SU-DHL-6 (cell line): Measurements from ENCODE around the gene AMELX.

Source experiments
- H2AFZ ChIP-seq: fragments of 200-600 bp; sonication (generic); 2 replicates; pipeline ENCODE4 v1.6.1; 2014; ENCODE audit warnings: low read depth, mild to moderate bottlenecking, moderate library complexity, mixed read lengths, antibody characterized with exemption, low read length; ENCODE audit not compliant: severe bottlenecking
- H3F3A ChIP-seq: fragments of 200-600 bp; shearing (Covaris generic); 2 replicates; pipeline ENCODE4 v1.6.0; 2016; ENCODE audit warnings: antibody characterized with exemption, mild to moderate bottlenecking; ENCODE audit not compliant: insufficient read depth
- H3K27ac ChIP-seq: fragments of 200-600 bp; sonication (generic); 2 replicates; pipeline ENCODE4 v1.5.1; 2016; ENCODE audit warnings: low read depth, mild to moderate bottlenecking, low read length, moderate library complexity, mixed read lengths
- H3K27me3 ChIP-seq: fragments of 200-600 bp; sonication (generic), shearing (Covaris generic); 2 replicates; pipeline ENCODE4 v1.6.0; 2014; ENCODE audit warnings: mild to moderate bottlenecking, low read length
- H3K36me3 ChIP-seq: fragments of 200-600 bp; sonication (generic); 2 replicates; pipeline ENCODE4 v1.6.1; 2014; ENCODE audit warnings: mild to moderate bottlenecking, low read length, mixed read lengths
- H3K4me2 ChIP-seq: fragments of 300-600, 200-600 bp; shearing (Covaris generic), sonication (generic); 2 replicates; pipeline ENCODE4 v1.6.0; 2014; ENCODE audit warnings: low read length, low read depth, mild to moderate bottlenecking; ENCODE audit not compliant: poor library complexity, severe bottlenecking
- H3K4me3 ChIP-seq: fragments of 200-600 bp; sonication (generic); 2 replicates; pipeline ENCODE4 v1.5.1; 2014; ENCODE audit warnings: antibody characterized with exemption, low read length, mild to moderate bottlenecking, mixed read lengths; ENCODE audit not compliant: insufficient read depth, poor library complexity, severe bottlenecking
- H3K79me2 ChIP-seq: fragments of 200-600 bp; sonication (generic); 2 replicates; pipeline ENCODE4 v1.6.1; 2014; ENCODE audit warnings: mild to moderate bottlenecking, low read length, moderate library complexity; ENCODE audit not compliant: insufficient read depth
- H3K9ac ChIP-seq: fragments of 200-600 bp; sonication (generic); 2 replicates; pipeline ENCODE4 v1.7.0; 2014; ENCODE audit warnings: mild to moderate bottlenecking, low read length
- H3K9me2 ChIP-seq: fragments of 200-600 bp; sonication (generic); replicated peaks from 2 replicates; pipeline ENCODE4 v1.6.1; 2014; ENCODE audit warnings: low read length; ENCODE audit not compliant: insufficient read depth
- H3K9me3 ChIP-seq: fragments of 200-600 bp; sonication (generic); 2 replicates; pipeline ENCODE4 v1.6.1; 2014; ENCODE audit warnings: low read length, mixed read lengths; ENCODE audit not compliant: insufficient read depth
- H4K20me1 ChIP-seq: fragments of 200-600 bp; sonication (generic); 2 replicates; pipeline ENCODE4 v1.6.1; 2014; ENCODE audit warnings: low read depth, mild to moderate bottlenecking, antibody characterized with exemption, low read length, moderate library complexity, mixed read lengths
- CTCF ChIP-seq: fragments of 200-600 bp; sonication (generic); IDR thresholded peaks from one replicate; pipeline ENCODE4 v1.5.1; 2017; ENCODE audit warnings: antibody characterized with exemption, mild to moderate bottlenecking, low read length, moderate library complexity; ENCODE audit not compliant: insufficient read depth, poor library complexity, severe bottlenecking
- EZH2phosphoT487 ChIP-seq: fragments of 200-600 bp; sonication (generic), shearing (Covaris generic); conservative IDR thresholded peaks from 2 replicates; pipeline ENCODE4 v1.6.1; 2018; ENCODE audit warnings: mild to moderate bottlenecking, antibody characterized with exemption, low read length, moderate library complexity, mixed read lengths

Gene AMELX

GRCh38 chrX:11336201-11336600, 43.0 kb downstream of the AMELX start:
- Histone ChIP-seq H2AFZ (no peak overlapping the region), H3K27ac (no peak overlapping the region), H3K9me2 (no peaks in the 10 kb centered on the region), H3K36me3 (no peaks in the 10 kb centered on the region), H4K20me1 (no peaks in the 10 kb centered on the region), H3K79me2 (no peaks in the 10 kb centered on the region), H3K4me2 (no peak overlapping the region), H3K9me3 (no peaks in the 10 kb centered on the region), H3F3A (no peaks in the 10 kb centered on the region), H3K9ac (no peak overlapping the region), H3K4me3 (no peak overlapping the region), H3K27me3 (no peaks in the 10 kb centered on the region)
- TF ChIP-seq CTCF (no peak), EZH2phosphoT487 (no peak)

- Histone ChIP-seq H3K27ac (no peak overlapping the region), H3K9ac (no peak overlapping the region), H3K27me3 (no peaks in the 10 kb centered on the region), H4K20me1 (no peaks in the 10 kb centered on the region), H3F3A (no peaks in the 10 kb centered on the region), H2AFZ (no peak overlapping the region), H3K4me2 (no peak overlapping the region), H3K36me3 (no peaks in the 10 kb centered on the region), H3K4me3 (no peak overlapping the region), H3K79me2 (no peaks in the 10 kb centered on the region), H3K9me3 (no peaks in the 10 kb centered on the region), H3K9me2 (no peaks in the 10 kb centered on the region)
- TF ChIP-seq CTCF = no peak
- TF ChIP-seq EZH2phosphoT487 = no peak
These were observed 44.2 kb downstream of the AMELX start for GRCh38 chrX:11337292-11338009.

GRCh38 chrX:11341274-11342201, 48.3 kb downstream of the AMELX start:
- Histone ChIP-seq H4K20me1 (no peaks in the 10 kb centered on the region), H3K9me2 (no peaks in the 10 kb centered on the region), H3K9me3 (no peaks in the 10 kb centered on the region), H3K4me2 (peak overlapping the region; percentile 39), H3K4me3 (no peak overlapping the region), H3K79me2 (no peaks in the 10 kb centered on the region), H2AFZ (peak overlapping the region; percentile 59), H3K27me3 (no peaks in the 10 kb centered on the region), H3K27ac (peak overlapping the region; percentile 45; the same call in 1 of the 2 replicates), H3K9ac (no peak overlapping the region), H3K36me3 (no peaks in the 10 kb centered on the region), H3F3A (no peaks in the 10 kb centered on the region)
- no peak for TF ChIP-seq EZH2phosphoT487
- no peak for TF ChIP-seq CTCF
